SK-N-DZ (cell line): ENCODE results near the gene MYLK2.
"Not testable (repeated sequence)": the region's sequence is repeated elsewhere in the genome, so short reads cannot be mapped to it uniquely, and the experiment has no call there.

ENCODE experiments used
- DNase-seq: peaks from one replicate; pipeline ENCODE4 v3.0.0-alpha.2; 2015; ENCODE audit warnings: low spot score

Gene MYLK2

DNA sequence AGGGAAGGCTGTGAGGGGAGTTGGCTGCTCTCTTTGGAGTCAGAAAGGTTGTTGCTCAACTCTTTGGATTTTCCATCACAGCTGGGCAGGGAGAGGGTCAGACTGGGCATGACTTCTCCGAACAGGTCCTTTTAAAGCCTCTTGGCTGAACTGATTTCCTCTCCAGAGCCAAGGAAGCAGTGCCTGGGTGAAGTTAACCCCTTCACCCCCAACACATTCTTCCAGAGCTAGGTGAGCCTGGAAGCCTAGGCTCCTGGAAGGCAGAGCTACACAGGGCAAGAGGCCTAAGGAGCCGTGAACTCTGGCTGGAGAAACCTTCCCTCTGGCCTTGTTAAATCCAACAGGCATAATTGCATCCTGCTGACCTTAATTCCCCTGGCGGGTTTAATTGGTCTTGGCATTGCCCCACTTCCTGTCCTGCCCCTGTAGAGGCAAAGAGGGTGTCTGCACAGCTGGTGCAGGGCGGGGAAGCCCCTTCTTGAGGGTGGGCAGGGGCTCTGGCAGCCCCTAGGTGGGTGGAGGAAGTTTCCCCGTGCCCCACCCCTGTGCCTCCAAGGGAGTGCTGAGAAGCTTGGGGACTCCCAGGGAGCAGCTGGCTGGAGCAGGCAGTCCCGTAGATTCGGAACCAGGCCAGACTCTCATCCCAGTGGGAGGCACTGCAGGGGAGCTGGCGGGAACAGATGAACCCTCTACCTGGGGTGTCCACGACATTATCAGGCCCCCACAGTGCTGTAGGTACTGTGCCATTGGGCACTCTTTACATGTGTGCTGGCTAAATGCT lies 3.6 kb upstream of the MYLK2 start:
- no peak for DNase-seq

DNA sequence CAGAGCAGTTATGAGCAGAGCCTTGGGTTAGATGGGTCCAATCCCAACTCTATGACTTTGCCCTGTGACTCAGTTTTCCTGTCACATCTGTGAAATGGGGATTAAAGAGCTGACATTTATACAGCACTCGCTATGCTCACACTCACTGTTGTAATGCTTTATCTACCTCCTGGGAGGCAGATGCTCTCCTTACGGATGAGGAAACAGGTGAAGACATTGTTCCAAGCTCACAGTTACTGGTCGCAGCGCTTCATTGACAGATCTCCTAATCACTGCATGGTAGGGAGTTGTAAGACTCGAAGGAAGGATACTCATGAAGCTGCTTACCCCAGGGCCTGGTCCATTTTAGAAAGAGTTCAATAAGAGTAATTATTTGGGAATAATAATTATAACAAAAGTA lies 2.9 kb upstream of the MYLK2 start:
- DNase-seq: no peak

DNA sequence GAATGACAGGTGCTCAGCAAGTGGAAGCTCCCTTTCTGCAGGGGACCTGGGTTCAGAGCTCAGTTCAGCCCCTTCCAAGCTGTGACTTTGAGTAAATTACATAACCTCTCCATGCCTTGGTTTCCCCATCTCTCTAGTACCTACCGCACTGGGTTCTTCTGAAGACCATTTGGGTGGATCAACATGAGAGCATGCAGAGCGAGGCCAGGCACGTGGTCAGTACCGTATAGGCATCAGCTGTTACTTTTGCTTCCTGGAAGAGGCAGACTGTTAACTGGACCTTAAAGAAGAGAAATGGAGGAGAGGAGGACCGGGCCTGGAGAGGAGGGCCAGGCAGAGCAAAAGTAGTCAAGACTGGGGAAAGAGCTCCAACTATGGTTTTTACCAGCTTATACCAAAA lies 1.7 kb upstream of the MYLK2 start:
- no peak for DNase-seq

DNA sequence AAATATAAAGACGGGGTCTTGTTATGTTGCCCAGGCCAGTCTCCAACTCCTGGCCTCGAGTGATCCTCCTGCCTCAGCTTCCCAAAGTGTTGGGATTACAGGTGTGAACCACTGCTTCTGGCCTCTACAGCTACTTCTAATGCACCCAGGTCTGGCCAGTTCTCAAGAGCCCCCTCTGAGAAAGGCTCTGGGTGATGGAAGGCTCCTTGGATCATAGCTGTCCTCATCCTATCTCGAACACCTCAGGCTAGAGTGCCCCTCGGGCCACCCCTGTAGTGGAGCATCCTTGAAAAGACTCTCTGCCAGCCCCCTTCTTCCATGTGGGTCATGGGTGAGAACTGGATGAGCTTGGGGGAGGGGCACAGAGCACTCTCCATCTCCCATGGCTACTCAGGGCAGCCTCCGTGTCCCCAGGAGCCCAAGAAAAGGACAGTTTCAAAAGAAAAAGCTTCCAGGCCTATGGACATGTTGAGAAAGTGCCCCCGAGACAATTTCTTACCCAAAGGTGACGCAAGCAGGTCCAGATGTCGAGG lies 714 bp upstream of the MYLK2 start:
- no peak for DNase-seq

DNA sequence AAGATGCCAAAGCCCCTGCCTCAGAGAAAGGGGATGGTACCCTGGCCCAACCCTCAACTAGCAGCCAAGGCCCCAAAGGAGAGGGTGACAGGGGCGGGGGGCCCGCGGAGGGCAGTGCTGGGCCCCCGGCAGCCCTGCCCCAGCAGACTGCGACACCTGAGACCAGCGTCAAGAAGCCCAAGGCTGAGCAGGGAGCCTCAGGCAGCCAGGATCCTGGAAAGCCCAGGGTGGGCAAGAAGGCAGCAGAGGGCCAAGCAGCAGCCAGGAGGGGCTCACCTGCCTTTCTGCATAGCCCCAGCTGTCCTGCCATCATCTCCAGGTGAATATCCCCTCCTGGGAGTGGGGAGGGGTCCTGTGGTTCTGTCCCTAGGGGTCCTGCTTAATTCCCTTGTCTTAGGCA lies 1.1 kb downstream of the MYLK2 start:
- no peak for DNase-seq

DNA sequence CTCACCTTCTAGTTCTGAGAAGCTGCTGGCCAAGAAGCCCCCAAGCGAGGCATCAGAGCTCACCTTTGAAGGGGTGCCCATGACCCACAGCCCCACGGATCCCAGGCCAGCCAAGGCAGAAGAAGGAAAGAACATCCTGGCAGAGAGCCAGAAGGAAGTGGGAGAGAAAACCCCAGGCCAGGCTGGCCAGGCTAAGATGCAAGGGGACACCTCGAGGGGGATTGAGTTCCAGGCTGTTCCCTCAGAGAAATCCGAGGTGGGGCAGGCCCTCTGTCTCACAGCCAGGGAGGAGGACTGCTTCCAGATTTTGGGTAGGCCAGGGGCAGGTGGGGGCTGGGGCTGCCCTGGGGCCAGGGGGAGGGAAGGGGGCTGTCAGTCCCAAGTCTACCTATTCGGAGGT lies 2.3 kb downstream of the MYLK2 start:
- DNase-seq: no peak

DNA sequence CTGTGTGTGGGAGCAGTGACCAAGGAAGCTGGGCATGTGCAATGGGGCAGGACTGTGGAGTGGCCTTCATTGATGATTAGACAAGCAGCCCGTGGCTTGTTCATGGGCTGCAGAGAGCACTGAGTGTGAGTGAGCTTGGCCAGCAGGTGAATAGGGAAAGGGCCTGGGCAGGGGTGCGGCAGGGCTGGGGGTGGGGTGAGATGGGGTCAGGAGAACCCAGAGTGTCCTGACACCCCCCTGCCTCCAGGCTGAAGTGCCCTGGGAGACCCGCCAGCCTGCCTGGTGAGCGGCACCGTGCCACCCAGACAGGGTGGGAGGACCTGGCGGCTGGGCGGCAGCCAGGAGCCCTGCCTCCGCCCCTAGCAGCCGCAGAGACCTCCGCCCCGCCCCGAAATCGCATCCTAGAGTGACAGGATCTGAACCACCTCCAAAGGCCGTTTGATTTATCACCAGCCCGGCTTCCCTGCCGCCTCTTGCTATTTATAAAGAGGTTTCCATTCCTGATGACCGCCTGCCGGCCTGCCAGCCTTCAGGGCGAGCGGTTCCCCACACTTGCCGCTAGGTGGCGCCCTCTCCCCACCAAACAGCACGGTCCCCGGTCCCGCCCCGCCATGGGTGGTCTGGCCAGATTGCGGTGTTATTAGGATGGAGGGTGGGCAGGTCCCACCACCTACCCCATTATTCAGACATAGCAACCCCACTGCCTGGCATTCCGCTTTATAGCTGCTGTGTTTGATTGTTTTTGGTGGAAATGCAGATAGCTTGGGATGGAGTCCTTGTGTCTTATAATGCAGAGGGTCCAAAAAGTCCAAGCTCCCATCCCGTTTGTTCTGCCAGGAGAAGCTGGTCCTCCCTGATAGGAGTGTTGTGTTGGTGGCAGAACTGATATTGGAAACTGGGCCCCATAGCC lies 3.5 kb downstream of the MYLK2 start:
- peak; percentile 67 for DNase-seq

DNA sequence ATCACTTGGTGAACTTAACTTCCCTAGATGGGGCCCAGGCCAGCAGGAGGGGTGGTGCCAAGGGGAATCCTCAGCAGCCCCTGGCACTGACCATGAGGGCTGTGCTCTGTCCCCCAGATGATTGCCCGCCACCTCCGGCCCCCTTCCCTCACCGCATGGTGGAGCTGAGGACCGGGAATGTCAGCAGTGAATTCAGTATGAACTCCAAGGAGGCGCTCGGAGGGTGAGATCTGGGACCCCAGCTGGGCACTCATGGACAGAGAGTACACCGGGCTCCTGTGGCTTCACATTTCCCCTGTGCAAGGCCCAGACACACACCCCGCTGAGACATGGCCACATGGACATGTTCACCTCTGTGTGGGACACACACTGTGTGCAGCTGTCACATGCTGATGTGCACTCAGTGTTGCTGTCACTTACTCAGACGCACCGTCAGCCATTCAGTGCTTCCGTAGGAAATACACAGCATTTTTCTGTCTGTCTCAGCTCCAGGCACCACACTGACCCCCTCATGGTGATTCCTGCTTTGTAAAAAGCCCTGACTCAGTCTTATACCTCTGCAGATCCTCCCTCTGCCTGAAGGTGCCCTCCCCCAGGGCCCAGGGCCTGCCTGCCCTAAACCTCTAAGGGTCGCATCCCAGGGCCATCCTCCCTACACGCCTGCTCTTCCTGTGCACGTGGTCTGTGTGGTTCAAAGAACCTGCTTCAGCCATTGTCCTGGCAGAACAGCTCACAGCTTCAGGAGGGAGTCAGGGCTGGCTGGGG lies 4.4 kb downstream of the MYLK2 start:
- no peak for DNase-seq

DNA sequence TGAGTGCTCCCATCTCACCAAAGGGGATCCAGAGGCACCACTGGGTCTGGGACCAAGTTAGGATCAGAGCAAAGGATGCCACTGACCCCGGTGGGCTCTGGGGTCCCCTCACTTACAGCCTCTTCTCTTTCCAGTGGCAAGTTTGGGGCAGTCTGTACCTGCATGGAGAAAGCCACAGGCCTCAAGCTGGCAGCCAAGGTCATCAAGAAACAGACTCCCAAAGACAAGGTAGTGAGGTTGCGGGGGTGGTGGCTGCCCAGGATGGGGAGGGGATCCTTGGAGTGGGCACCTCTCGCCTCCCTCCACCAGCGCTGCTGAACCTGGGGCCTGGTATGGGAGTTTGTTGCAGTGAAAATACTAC lies 4.9 kb downstream of the MYLK2 start:
- DNase-seq: no peak

DNA sequence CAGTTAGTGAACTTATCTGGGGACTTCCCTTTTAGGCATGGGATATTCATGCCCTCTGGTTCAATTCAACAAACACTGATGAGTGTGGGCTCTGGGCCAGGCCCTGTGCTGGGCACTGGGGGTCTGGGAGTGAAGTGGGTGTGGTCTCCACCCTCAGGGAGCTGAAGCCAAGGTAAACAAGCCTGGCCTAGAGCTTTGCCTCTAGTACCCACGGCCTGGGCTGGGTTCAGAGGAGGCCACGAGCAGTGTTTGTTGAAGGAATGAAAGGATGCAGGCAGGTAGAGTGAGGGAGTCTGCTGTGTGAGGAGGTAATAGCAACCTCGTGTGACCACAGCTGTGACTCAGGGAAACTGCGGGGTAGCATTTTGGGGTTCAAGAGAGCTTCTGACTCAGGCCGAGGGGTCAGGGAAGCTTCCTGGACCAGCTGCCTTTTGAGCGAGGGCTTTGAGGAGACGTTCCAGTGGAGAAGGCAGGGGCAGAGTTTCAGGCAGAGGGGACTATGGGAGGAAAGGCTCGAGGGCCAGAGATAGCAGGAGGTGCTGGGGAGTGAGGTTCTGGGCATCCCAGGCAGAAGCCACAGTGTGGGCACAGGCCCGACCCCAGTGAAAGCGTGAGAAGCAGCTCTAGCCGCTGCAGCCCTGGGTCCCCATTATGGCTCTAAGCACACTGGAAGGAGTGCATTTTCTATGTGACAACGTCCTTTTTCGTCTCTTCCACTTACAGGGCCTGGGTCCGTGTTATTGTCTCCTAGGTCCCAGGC lies 5.6 kb downstream of the MYLK2 start:
- no peak for DNase-seq

DNA sequence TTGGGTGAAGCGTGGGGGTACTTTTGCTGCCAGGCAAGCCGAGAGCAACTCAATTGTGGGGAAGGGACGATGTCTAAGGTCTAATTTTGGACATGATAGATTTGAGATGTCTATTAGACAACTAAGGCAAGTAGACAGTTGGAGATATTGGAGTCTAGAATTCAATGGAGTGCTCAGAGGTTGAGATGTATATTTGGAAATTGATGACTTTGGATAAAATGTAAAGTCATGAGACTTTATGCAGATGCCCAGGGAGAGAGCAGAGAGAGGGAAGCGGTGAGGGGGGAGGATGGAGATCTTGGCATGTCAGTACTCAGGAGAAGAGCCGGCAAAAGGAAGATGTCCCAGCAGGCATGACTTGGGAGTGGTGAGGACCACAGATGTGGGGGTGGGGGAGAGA lies 6.9 kb downstream of the MYLK2 start:
- no peak for DNase-seq

DNA sequence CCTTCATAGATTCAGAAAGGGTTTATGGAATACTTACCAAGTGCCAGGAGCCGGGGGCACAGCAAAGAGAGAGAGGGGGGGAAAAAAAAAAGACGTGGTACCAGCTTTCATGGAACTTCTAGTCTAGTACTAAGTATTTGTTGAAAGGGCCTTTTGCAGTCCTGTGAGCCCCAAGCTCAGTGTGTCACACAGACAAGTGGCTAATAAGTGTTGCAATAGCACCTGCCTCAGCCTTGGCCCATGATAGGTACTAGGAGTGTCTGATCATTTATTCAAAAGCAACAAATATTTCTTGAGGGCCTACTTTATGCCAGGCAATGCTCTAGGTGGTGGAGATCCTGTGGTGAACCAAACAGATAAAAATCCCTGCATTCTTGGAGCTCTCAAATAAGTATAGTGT lies 7.9 kb downstream of the MYLK2 start:
- DNase-seq: no peak

DNA sequence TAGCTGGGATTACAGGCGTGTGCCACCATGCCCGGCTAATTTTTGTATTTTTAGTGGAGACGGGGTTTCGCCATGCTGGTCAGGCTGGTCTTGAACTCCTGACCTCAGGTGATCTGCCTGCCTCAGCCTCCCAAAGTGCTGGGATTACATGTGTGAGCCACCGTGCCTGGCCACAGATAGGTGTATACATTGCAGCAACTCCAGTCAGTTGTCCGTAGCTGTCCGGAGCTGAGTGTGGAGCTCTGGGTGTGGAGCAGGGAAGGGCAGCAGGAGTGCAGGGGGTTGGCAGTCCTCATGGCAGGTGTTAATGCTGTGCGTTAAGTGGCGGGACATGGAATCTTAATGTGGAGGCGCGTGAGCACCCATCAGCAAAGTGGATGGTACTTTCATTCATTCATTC lies 8.9 kb downstream of the MYLK2 start:
- DNase-seq: not testable (repeated sequence)

DNA sequence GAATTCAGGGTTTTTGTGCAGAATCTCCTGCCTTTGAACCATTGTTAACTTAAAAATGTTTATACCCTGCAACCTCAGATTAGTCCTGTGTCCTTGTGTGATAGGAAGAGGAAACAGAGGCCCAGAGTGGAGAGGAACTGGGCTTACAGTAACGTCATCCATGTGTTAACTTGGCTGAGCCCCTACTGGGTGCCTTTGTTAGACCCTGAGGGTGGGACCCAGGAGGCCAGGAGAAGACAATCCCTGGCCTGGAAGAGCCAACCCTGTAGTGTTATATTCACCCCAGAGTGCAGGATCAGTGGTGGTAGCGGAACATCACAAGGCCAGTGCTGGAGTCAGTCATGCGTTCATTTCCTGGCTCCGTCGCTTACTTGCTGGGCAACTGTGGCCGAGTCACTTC lies 10.6 kb downstream of the MYLK2 start:
- DNase-seq: no peak

DNA sequence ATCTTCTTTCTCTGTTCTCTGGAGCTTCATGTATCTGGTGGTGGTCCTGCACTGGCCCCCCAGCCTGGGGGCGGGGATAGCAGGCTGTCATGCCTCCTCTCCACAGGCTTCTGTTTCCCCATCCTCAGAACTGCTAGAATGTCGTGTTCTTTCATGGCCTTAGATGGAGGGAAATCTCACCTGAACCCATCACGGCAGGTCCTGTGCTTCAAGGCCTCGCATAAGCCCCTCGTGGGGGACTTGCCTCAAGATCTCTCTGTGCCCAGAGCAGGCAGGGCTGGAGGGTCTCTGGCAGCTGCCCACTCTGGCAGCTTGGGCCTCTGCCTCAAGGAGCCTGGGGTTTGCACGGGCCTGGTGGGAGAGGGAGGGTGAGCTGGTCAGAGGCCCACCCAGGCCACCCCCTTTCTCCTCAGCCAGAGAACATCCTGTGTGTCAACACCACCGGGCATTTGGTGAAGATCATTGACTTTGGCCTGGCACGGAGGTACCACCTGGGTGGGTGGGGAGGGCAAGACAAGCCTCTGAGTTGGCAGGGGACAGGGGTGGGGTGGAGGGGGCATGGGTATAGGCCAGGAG lies 11.3 kb downstream of the MYLK2 start:
- no peak for DNase-seq

DNA sequence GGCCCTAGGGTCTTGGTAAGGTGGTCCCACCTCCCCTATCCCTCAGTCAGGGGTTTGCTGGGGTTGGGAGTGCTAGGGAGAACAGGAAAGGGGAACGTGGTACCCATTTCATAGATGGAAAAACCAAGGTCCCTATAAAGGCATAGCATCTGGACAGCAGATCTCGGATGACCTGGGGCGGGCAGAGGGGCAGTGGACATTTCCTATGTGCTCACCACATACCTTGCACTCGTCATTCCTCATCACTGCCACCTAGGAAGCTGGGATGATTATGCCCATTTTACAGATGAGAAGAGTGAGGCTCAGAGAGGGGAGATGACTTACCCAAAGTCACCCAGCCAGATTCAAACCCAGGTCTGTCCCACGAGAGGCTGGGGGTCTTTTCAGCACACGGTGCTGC lies 12.1 kb downstream of the MYLK2 start:
- no peak for DNase-seq

DNA sequence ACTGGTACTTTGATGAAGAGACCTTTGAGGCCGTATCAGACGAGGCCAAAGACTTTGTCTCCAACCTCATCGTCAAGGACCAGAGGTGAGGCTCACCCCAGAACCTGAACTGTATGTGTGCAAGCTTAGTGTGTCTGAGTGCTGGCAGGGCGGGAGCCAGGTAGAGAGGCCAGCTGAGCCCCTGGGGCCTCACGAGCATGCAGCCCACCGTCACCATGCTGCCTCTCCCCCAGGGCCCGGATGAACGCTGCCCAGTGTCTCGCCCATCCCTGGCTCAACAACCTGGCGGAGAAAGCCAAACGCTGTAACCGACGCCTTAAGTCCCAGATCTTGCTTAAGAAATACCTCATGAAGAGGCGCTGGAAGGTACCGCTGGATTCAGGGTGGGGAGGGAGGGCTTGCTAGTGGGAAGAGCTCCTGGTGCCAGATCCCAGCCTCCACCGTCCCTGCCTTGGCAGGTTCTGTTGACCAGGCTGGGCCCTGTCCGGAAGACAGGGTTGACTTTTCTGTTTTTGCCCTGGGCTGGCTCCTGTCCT lies 12.7 kb downstream of the MYLK2 start:
- DNase-seq: no peak

DNA sequence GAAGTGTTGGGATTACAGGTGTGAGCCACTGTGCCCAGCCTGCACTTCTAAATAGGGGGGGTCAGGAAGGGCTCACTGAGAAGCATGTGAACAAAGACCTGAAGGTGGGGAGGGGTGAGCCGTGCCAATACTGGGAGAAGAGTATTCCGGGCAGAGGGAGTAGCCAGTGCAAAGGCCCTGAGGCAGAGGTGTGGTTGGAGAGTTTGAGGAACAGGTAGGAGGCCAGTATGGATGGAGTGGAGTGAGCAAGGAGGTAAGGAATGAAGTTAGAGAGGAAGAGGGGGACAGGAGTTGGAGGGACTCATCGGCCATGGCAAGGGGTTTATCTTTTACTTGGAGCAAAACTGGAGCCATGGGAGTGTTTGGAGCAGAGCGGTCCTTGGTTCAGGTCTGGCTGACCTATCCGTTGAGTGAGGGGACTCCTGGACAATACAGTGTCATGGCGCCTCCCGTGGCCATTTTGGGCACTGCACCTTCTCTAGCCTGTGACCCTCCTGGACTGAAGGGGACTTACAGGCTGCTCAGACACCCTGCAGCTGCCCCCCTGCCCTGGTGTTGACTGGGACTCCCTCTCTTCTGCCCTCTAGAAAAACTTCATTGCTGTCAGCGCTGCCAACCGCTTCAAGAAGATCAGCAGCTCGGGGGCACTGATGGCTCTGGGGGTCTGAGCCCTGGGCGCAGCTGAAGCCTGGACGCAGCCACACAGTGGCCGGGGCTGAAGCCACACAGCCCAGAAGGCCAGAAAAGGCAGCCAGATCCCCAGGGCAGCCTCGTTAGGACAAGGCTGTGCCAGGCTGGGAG lies 14.2 kb downstream of the MYLK2 start:
- peak; percentile 77 for DNase-seq

DNA sequence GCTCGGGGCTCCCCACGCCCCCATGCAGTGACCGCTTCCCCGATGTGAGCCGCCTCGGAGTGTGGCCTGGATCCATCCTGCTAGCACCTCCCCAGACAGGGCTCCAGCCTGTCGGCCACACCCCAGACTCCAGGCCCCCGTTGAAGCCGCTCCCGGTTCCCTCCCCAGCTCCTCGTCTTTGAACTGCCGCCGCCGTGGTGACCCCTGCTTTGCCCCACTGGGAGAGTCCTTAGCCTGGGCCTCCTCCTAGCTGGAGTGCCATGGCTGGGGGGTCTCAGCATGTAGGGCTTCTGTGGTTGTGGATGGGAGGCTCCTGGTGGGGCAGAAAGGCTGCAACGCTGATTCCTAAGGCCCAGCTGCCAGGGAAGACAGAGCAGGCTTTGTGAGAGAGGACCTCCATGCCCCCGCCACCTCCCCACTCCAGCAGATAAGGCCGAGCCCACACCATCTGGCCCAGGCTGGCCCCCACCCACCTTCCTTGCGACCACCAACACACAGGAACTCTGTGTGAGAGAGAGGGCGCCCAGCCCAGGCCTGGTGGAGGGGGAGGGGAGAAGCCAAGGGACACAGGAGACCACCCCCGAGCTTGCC lies 14.9 kb downstream of the MYLK2 start:
- DNase-seq: no peak
